GM19468 (cell line): ENCODE results near the gene COL4A1.

Experiments
- ATAC-seq: cut with Tn5 transposase; IDR thresholded peaks from one replicate; pipeline ENCODE4 v1.9.1; 2021; ENCODE audit warnings: mild to moderate bottlenecking, moderate library complexity, moderate number of reproducible peaks; ENCODE audit not compliant: unreplicated experiment; ENCODE audit errors: extremely low read depth

Gene COL4A1

GRCh38 chr13:110245416-110245899, 61.5 kb downstream of the COL4A1 start:
- ATAC-seq: no peak

DNA sequence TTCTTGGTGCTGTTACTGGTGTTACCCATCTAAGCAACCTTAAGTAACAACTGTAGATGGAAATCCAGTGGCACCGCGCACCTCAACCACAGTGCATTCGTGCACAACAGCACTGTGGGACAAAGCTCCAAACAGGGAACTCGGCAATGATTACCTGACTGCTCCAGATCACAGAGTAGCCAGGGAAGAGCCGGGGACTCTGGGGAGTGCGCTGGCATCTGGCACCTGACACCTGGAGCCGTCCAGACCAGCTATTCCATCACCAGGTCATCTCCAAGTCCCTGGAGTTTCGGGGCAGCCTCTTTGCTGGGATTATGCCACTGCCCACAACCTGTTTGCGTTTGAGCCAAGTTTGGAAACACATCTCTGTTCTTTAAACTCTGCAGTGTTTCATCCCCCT, 62.0 kb downstream of the COL4A1 start:
- ATAC-seq: no peak

- ATAC-seq: no peak
Observed at GRCh38 chr13:110244071-110244830, 62.7 kb downstream of the COL4A1 start.

GRCh38 chr13:110242615-110243014, 64.3 kb downstream of the COL4A1 start:
- ATAC-seq: no peak

DNA sequence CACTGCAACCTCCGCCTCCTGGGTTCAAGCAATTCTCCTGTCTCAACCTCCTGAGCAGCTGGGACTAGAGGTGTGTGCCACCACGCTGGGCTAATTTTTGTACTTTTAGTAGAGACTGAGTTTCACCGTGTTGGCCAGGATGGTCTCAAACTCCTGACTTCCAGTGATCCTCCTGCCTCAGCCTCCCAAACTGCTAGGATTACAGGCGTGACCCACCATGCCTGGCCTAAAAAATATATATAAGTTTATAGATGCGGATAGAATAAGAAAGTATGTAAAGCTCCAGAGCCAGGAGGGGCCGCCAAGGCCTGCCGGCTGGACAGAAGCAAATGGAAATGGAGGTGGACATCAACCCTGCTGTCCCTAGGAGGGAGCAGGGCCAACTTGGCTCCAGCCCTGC, 66.0 kb downstream of the COL4A1 start:
- ATAC-seq: no peak

DNA sequence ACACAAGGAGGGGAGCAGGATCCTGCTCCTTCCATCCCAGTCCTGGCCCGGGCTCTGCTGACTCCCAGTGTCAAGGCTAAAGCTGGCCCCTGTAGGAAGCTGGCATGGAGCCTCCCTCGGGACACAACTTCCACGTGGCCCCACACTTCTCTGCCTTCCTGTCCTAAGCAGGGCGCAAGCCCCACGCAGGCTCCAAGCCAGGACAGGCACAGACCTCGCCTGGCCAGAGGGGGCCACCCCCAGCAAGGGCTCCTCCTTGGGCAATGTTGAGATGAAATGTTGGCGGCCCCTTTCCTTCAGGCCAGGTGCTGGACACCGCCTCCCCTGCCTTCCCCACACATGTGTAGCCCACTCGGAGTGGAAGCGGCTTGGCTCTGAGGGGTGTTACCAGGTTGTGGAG, 66.6 kb downstream of the COL4A1 start:
- no peak for ATAC-seq

DNA sequence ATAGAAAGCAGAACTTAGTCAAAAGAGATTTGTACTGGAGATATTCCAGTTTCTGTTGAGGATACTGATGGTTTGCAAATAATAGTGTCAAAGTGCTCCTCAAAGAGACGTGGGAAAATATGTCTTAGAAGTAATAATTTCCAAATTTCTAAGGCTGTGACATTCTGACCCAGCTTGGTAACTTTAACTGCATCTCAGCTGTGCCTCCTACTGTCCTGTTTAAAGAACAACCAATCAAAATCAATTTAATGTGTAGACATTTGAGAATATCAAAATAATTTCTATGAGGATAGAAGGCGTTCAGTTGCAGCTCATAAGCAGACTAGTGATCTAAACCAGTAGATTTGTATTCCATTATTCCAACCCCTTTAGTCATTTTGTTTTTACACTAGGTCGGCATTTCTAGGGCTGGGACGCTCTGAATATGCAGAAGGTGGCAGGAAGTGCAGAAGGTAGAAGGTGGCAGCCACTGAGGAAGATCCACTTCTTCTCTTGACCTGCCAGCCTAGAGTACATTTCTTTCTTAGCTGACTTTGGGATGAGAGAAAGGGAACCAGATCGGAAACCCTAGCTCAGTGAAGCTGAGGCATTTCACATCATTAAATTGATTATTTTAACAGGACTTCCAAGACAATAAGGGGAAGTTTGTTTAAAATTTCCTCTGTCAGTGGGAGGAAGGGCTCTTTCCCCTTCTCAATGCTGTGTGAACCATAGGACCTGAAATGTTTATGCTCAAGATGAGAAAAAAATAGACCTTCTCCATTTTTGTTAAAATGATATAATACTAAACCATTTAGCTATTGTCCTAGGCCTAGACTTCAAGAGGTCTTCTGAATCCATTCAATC, 67.5 kb downstream of the COL4A1 start:
- no peak for ATAC-seq

DNA sequence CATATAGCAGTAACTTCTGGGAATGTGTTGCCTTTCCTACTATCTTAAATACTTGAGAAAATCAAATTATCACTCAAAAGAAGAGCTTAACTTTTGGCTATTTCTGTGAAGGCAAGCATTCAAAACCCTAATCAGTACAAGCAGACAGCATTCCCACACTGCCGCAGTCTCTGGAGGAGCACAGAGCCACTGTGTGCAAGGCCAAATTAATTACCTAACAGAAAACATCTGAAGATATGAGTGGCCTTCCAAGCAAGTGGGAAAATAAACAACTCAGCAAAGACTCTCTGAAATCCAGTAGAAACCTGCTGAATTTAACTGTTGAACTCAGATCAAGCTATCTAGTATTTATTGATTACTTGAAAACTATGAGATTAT, 68.2 kb downstream of the COL4A1 start:
- no peak for ATAC-seq

- ATAC-seq: no peak
Observed at GRCh38 chr13:110237875-110238817, 68.8 kb downstream of the COL4A1 start.

DNA sequence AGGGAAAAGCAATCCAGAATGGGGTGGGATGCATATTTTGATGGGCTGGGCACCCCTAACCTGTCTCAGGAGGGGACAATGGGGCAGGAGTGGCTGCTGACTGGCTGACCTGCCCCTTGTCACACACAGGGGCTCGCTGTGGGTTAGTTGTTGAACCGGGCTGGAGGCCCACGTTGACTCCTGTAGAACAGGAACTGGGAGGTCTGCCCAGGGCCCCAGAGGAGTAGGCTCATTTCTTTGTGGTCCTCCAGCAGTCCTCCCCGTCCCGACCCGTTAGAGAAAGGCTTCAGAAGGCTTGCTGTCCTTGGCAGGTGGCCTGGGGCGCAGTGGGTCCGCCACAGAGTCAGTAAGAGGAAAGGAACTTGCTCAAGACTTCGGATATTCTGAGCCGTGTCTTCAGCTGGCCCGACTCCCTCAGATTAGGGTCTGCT, 70.1 kb downstream of the COL4A1 start:
- no peak for ATAC-seq

- no peak for ATAC-seq
Observed at GRCh38 chr13:110236431-110236830, 70.5 kb downstream of the COL4A1 start.

DNA sequence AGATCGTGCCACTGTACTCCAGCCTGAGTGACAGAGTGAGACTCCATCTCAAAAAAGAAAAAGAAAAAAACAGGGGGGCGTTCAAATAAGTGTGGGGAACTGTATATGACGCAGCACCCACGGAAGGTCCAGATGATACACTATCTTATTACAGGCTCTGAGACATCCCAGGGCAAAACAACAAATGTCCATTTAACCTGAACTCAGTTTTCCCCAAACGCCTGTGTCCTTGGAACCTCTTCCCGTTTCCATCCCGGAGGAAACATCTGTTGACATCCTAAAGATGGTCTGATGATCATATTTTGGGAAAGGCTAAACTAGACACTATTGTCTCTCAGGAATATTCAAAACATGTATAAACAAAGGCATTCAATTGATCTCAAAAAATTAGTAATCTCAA, 72.4 kb downstream of the COL4A1 start:
- no peak for ATAC-seq

- ATAC-seq: no peak
Observed at GRCh38 chr13:110233951-110234280, 73.0 kb downstream of the COL4A1 start.

- no peak for ATAC-seq
Observed at GRCh38 chr13:110233181-110233950, 73.6 kb downstream of the COL4A1 start.

- ATAC-seq: no peak
Observed at GRCh38 chr13:110232756-110233155, 74.2 kb downstream of the COL4A1 start.

- no peak for ATAC-seq
Observed at GRCh38 chr13:110232142-110232541, 74.8 kb downstream of the COL4A1 start.

- ATAC-seq: no peak
Observed at GRCh38 chr13:110231348-110232047, 75.5 kb downstream of the COL4A1 start.

GRCh38 chr13:110230661-110231347, 76.2 kb downstream of the COL4A1 start:
- no peak for ATAC-seq
